OCI-LY3 (cell line): ENCODE measurements around the gene RNF208.

ENCODE experiments used
- EZH2phosphoT487 ChIP-seq: fragments of 200-600 bp; shearing (Covaris generic); IDR thresholded peaks from 2 replicates; pipeline ENCODE4 v1.6.1; 2018; ENCODE audit warnings: antibody characterized with exemption, mixed run types, low read depth
- TF ChIP-seq, protein P1 (sequence below): fragments of 200-600, 300-600 bp; sonication (generic); IDR thresholded peaks from 2 replicates; pipeline ENCODE4 v1.5.1; 2014; ENCODE audit warnings: antibody characterized with exemption, low read length, low read depth

DNA sequence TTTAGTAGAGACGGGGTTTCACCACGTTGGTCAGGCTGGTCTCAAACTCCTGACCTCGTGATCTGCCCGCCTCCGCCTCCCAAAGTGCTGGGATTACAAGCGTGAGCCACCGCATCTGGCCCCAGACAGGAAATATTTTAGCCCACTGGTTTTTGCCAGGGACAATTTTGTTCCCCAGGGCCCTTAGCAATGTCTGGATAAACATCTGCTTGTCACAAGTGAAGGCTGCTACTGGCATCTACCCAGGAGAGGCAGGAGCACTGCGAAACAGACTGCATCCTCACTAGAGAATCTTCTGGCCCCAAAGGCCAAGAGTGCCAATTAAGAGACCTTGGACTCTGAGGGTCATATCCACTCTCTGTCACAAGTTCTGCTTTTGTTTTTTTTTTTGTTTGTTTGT, 19.1 kb downstream of the RNF208 start:
- TF ChIP-seq, protein P1, sequence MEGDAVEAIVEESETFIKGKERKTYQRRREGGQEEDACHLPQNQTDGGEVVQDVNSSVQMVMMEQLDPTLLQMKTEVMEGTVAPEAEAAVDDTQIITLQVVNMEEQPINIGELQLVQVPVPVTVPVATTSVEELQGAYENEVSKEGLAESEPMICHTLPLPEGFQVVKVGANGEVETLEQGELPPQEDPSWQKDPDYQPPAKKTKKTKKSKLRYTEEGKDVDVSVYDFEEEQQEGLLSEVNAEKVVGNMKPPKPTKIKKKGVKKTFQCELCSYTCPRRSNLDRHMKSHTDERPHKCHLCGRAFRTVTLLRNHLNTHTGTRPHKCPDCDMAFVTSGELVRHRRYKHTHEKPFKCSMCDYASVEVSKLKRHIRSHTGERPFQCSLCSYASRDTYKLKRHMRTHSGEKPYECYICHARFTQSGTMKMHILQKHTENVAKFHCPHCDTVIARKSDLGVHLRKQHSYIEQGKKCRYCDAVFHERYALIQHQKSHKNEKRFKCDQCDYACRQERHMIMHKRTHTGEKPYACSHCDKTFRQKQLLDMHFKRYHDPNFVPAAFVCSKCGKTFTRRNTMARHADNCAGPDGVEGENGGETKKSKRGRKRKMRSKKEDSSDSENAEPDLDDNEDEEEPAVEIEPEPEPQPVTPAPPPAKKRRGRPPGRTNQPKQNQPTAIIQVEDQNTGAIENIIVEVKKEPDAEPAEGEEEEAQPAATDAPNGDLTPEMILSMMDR: no peak
- TF ChIP-seq EZH2phosphoT487: no peak
